CD4-positive, alpha-beta memory T cell (primary cell): Measurements from ENCODE around the gene GCAT. TPM values are rescaled to one million over a fixed set of nuclear protein-coding genes. Genes with fewer than 3 reads are reported as not detected.

Experiments used
- CTCF ChIA-PET: fragments of 350-600 bp; sonication (Branson Sonifier 250); formaldehyde crosslinking; loops from one replicate; lab custom pipeline; 2021; ENCODE audit warnings: inconsistent platforms; ENCODE audit not compliant: partially characterized antibody; lab: Charles Lee
- POLR2A ChIA-PET: fragments of 350-600 bp; sonication (Branson Sonifier 250); formaldehyde crosslinking; loops from one replicate; lab custom pipeline; 2021; ENCODE audit not compliant: partially characterized antibody; lab: Charles Lee
- DNase-seq, 5 donors: peaks; one replicate each; pipeline versions ENCODE4 v3.0.0 to v3.0.0-alpha.2; 2020 to 2022; ENCODE audit warnings: mixed read lengths in 1 of 5
- H3K27ac ChIP-seq: one replicate; pipeline ENCODE4 v1.7.0; 2013; ENCODE audit warnings: low read depth, low read length
- H3K27me3 ChIP-seq: 2 replicates; pipeline ENCODE4 v1.7.0; 2013; ENCODE audit warnings: mild to moderate bottlenecking, low read length, moderate library complexity; ENCODE audit not compliant: insufficient read depth
- H3K36me3 ChIP-seq: 2 replicates; pipeline ENCODE4 v1.7.0; 2013; ENCODE audit warnings: mild to moderate bottlenecking, low read length, moderate library complexity; ENCODE audit not compliant: insufficient read depth
- H3K4me1 ChIP-seq: 2 replicates; pipeline ENCODE4 v1.7.0; 2013; ENCODE audit warnings: mild to moderate bottlenecking, low read length, moderate library complexity; ENCODE audit not compliant: insufficient read depth
- H3K4me3 ChIP-seq, 2 donors: one replicate each; pipeline ENCODE4 v1.7.0; 2013; ENCODE audit warnings: low read length in 2 of 2, mild to moderate bottlenecking in 1 of 2
- H3K9me3 ChIP-seq, 2 donors: one replicate each; pipeline ENCODE4 v1.7.0; 2013; ENCODE audit warnings: low read length in 2 of 2, control low read depth in 1 of 2; ENCODE audit not compliant: control insufficient read depth in 1 of 2
- H3K27ac Mint-ChIP-seq, 7 donors: one replicate each; pipeline ENCODE4 v1.8.0; 2020 to 2021; ENCODE audit warnings: mixed read lengths in 7 of 7, mild to moderate bottlenecking in 6 of 7, inconsistent platforms in 3 of 7, moderate library complexity in 3 of 7
- H3K27me3 Mint-ChIP-seq, 2 donors: one replicate each; pipeline ENCODE4 v1.8.0; 2020 to 2021; ENCODE audit warnings: mixed read lengths in 2 of 2
- H3K36me3 Mint-ChIP-seq, 2 donors: one replicate each; pipeline ENCODE4 v1.8.0; 2020 to 2021; ENCODE audit warnings: mixed read lengths in 2 of 2, inconsistent platforms in 1 of 2, mild to moderate bottlenecking in 1 of 2
- H3K4me1 Mint-ChIP-seq, 4 donors: one replicate each; pipeline ENCODE4 v1.8.0; 2020 to 2021; ENCODE audit warnings: mixed read lengths in 4 of 4, mild to moderate bottlenecking in 1 of 4
- H3K4me3 Mint-ChIP-seq, 8 donors: one replicate each; pipeline ENCODE4 v1.8.0; 2020 to 2021; ENCODE audit warnings: mixed read lengths in 8 of 8, mild to moderate bottlenecking in 7 of 8, moderate library complexity in 6 of 8, inconsistent platforms in 3 of 8
- H3K9me3 Mint-ChIP-seq, 8 donors: one replicate each; pipeline ENCODE4 v1.8.0; 2020 to 2021; ENCODE audit warnings: mixed read lengths in 8 of 8, mild to moderate bottlenecking in 5 of 8, inconsistent platforms in 3 of 8, moderate library complexity in 1 of 8
- intact Hi-C: fragments of 100-400 bp; cut with micrococcal nuclease; formaldehyde crosslinking; loops from one replicate; pipeline ENCODE4 v1.15.1; 2023
- polyA plus RNA-seq, 2 donors: library from polyadenylated mRNA; unstranded; fragments of 300-500 nt; fragmentation: Illumina TruSeq; gene quantifications; one replicate each; pipeline ENCODE4 v1.2.3, GENCODE V29; 2021
- total RNA-seq, 2 experiments: library from RNA; stranded (reverse); gene quantifications; one replicate each; pipeline ENCODE4 v1.2.3, GENCODE V29; 2021

The GCAT gene
- total and polyA plus RNA-seq, 4 experiments from 2014 or later: 2.9 to 6.8 (median 3.9) TPM

DNA sequence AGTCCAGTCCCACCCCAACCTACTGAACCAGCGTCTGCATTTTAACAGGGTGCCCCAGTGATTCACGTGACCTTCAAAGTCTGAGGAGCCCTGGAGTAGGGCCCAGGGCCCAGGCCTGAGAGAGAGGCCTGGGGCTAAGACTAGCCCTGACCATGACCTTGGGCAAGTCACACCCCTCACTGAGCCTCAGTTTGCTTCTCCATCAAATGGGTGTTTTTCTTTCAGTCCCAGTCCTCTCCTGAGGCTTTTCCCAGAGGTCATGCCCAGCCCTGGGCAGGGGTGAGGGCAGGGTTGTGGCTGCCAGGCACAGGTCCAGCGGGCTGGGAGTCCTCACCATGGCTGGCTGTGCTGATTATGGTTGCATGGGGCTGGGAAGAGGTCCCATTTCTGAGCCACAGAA, 33.0 kb upstream of the GCAT start:
- no peak for DNase-seq
- no peak overlapping the region for H3K4me3 Mint-ChIP-seq
- no peaks in the 10 kb centered on the region for H3K27me3 ChIP-seq
- intact Hi-C loops: no loop called here
- no peaks in the 10 kb centered on the region for H3K27me3 Mint-ChIP-seq
- H3K27ac ChIP-seq: no peak overlapping the region
- H3K36me3 Mint-ChIP-seq: peaks cover 9 to 10% of the 10 kb centered on the region in 2 donors
- no peaks in the 10 kb centered on the region for H3K9me3 Mint-ChIP-seq
- peaks cover 0 to 3% (median under 1%) of the 10 kb centered on the region in 4 donors for H3K4me1 Mint-ChIP-seq
- H3K4me3 ChIP-seq: no peak overlapping the region
- H3K4me1 ChIP-seq: no peaks in the 10 kb centered on the region
- ChIA-PET CTCF (no interaction called here), POLR2A (no interaction called here)
- no peaks in the 10 kb centered on the region for H3K9me3 ChIP-seq
- H3K27ac Mint-ChIP-seq: peak overlapping the region in 1 of 7 donors; percentile 68
- H3K36me3 ChIP-seq: peaks cover 8% of the 10 kb centered on the region

GRCh38 chr22:37775785-37776638, 31.7 kb upstream of the GCAT start:
- ChIA-PET POLR2A (no interaction called here), CTCF (no interaction called here)
- no peaks in the 10 kb centered on the region for H3K9me3 Mint-ChIP-seq
- no peak overlapping the region for H3K4me3 Mint-ChIP-seq
- peaks cover 0 to 3% (median under 1%) of the 10 kb centered on the region in 4 donors for H3K4me1 Mint-ChIP-seq
- H3K27ac Mint-ChIP-seq: peak overlapping the region in 2 of 7 donors; percentile 13 to 50
- Histone ChIP-seq H3K36me3 (peaks cover 7% of the 10 kb centered on the region), H3K27ac (no peak overlapping the region), H3K4me3 (no peak overlapping the region), H3K27me3 (no peaks in the 10 kb centered on the region), H3K4me1 (no peaks in the 10 kb centered on the region), H3K9me3 (no peaks in the 10 kb centered on the region)
- no peak for DNase-seq
- peaks cover 9 to 10% of the 10 kb centered on the region in 2 donors for H3K36me3 Mint-ChIP-seq
- H3K27me3 Mint-ChIP-seq: no peaks in the 10 kb centered on the region
- intact Hi-C loops: no loop called here

- Mint-ChIP-seq H3K36me3 (peaks cover 9 to 10% of the 10 kb centered on the region in 2 donors), H3K4me3 (no peak overlapping the region), H3K9me3 (no peaks in the 10 kb centered on the region), H3K27ac (no peak overlapping the region), H3K27me3 (no peaks in the 10 kb centered on the region), H3K4me1 (peaks cover 0 to 3% (median under 1%) of the 10 kb centered on the region in 4 donors)
- no peaks in the 10 kb centered on the region for H3K9me3 ChIP-seq
- no peaks in the 10 kb centered on the region for H3K27me3 ChIP-seq
- H3K36me3 ChIP-seq: peaks cover under 1% of the 10 kb centered on the region
- ChIA-PET POLR2A (no interaction called here), CTCF (no interaction called here)
- H3K4me3 ChIP-seq: no peak overlapping the region
- H3K4me1 ChIP-seq: no peaks in the 10 kb centered on the region
- H3K27ac ChIP-seq: no peak overlapping the region
- no peak for DNase-seq
- intact Hi-C loops: no loop called here
These were observed 31.1 kb upstream of the GCAT start for GRCh38 chr22:37776639-37777005.

- Histone ChIP-seq H3K9me3 (no peaks in the 10 kb centered on the region), H3K4me1 (no peaks in the 10 kb centered on the region), H3K27ac (no peak overlapping the region), H3K27me3 (no peaks in the 10 kb centered on the region), H3K4me3 (no peak overlapping the region), H3K36me3 (no peaks in the 10 kb centered on the region)
- ChIA-PET CTCF (no interaction called here), POLR2A (no interaction called here)
- H3K4me1 Mint-ChIP-seq: peaks cover 0 to 3% (median under 1%) of the 10 kb centered on the region in 4 donors
- no peak overlapping the region for H3K27ac Mint-ChIP-seq
- H3K9me3 Mint-ChIP-seq: no peaks in the 10 kb centered on the region
- intact Hi-C loops: no loop called here
- H3K27me3 Mint-ChIP-seq: no peaks in the 10 kb centered on the region
- DNase-seq: no peak
- H3K36me3 Mint-ChIP-seq: peaks cover 9 to 10% of the 10 kb centered on the region in 2 donors
- H3K4me3 Mint-ChIP-seq: no peak overlapping the region
These were observed 30.5 kb upstream of the GCAT start for GRCh38 chr22:37777122-37777687.

- CTCF ChIA-PET: interaction anchor here (1.1 kb wide), 1 partner anchor 85 kb away, joined by 4 read pairs; no protein-coding TSS in a partner anchor
- no peak for DNase-seq
- H3K27ac Mint-ChIP-seq: no peak overlapping the region
- H3K4me1 Mint-ChIP-seq: peaks cover 0 to 3% (median under 1%) of the 10 kb centered on the region in 4 donors
- no peaks in the 10 kb centered on the region for H3K27me3 ChIP-seq
- POLR2A ChIA-PET: no interaction called here
- H3K9me3 Mint-ChIP-seq: no peaks in the 10 kb centered on the region
- peaks cover 4% of the 10 kb centered on the region in 2 donors for H3K36me3 Mint-ChIP-seq
- H3K36me3 ChIP-seq: no peaks in the 10 kb centered on the region
- no peak overlapping the region for H3K4me3 Mint-ChIP-seq
- no peak overlapping the region for H3K27ac ChIP-seq
- no peaks in the 10 kb centered on the region for H3K9me3 ChIP-seq
- no peaks in the 10 kb centered on the region for H3K4me1 ChIP-seq
- H3K27me3 Mint-ChIP-seq: no peaks in the 10 kb centered on the region
- intact Hi-C loops: no loop called here
- H3K4me3 ChIP-seq: no peak overlapping the region
These were observed 29.2 kb upstream of the GCAT start for GRCh38 chr22:37778370-37779009.

DNA sequence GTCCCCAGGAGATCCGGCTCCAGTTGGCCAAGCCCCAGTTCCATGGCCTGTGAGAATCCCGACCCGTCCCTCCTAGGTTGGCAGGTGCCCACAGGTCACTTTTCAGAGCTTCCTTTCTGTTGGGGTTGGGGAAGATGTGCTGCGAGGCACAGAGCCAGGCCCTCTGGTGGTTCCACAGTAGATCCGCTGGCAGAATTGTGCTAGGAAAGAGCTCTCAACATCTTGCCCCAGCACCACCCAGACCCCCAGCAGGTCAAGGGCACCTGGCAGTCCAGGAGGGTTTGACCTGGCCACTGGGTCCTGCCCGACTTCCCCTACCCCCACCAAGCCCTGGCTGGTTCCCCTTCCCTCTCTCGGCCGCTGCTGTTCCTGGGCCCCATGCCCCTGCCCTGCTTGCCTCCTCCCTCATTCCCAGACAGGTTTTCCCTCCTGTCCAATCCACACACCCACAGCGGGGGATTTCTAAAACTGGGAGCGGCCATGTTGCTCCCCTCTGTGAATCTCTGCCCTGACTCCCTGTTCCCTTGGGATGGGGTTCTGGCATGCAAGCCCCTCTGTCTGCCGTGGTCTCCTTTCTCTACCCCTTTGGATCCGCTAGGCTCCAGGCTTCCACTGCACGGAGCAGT, 26.2 kb upstream of the GCAT start:
- intact Hi-C loops: no loop called here
- Histone ChIP-seq H3K27ac (no peak overlapping the region), H3K36me3 (no peaks in the 10 kb centered on the region), H3K4me3 (no peak overlapping the region), H3K27me3 (no peaks in the 10 kb centered on the region), H3K4me1 (no peaks in the 10 kb centered on the region), H3K9me3 (no peaks in the 10 kb centered on the region)
- ChIA-PET POLR2A (no interaction called here), CTCF (no interaction called here)
- H3K27me3 Mint-ChIP-seq: peaks cover 0 to 5% of the 10 kb centered on the region in 2 donors
- no peak overlapping the region for H3K4me3 Mint-ChIP-seq
- peaks cover 0 to 1% (median 0%) of the 10 kb centered on the region in 4 donors for H3K4me1 Mint-ChIP-seq
- no peaks in the 10 kb centered on the region for H3K9me3 Mint-ChIP-seq
- H3K36me3 Mint-ChIP-seq: no peaks in the 10 kb centered on the region
- DNase-seq: no peak
- H3K27ac Mint-ChIP-seq: peak overlapping the region in 1 of 7 donors; percentile 11
